Amniotic stem cell (primary cell): ENCODE data around the gene CXCL12.

Experiments
- DNase-seq: peaks from one replicate; lab custom pipeline; 2025; lab: John Stamatoyannopoulos, UW

The CXCL12 gene

DNA sequence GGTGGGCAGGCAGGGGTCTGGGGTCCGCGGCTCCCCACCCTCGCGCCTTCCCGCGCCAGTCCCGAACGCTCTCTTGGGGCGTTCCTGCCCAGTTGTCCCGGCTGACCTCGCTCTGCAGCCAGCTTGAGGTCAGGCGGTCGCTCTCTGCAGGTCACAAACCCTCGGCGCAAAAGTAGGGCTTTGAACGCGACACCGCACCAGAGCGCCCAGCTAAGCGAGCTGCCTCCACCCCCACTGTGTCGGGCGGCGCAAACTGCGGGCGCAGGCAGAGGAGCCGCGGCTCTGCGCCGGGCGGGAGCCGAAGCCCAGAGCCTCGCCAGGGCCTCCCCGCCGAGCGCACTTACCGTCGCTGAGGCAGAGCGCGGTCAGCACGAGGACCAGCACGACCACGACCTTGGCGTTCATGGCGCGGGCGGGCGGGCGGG lies 284 bp downstream of the CXCL12 start:
- no peak for DNase-seq

- no peak for DNase-seq
These were observed 922 bp downstream of the CXCL12 start for GRCh38 chr10:44383749-44384600.

- DNase-seq, result no peak
These were observed 1.7 kb downstream of the CXCL12 start for GRCh38 chr10:44382981-44383748.

GRCh38 chr10:44382131-44382858 lies 2.6 kb downstream of the CXCL12 start:
- no peak for DNase-seq

DNA sequence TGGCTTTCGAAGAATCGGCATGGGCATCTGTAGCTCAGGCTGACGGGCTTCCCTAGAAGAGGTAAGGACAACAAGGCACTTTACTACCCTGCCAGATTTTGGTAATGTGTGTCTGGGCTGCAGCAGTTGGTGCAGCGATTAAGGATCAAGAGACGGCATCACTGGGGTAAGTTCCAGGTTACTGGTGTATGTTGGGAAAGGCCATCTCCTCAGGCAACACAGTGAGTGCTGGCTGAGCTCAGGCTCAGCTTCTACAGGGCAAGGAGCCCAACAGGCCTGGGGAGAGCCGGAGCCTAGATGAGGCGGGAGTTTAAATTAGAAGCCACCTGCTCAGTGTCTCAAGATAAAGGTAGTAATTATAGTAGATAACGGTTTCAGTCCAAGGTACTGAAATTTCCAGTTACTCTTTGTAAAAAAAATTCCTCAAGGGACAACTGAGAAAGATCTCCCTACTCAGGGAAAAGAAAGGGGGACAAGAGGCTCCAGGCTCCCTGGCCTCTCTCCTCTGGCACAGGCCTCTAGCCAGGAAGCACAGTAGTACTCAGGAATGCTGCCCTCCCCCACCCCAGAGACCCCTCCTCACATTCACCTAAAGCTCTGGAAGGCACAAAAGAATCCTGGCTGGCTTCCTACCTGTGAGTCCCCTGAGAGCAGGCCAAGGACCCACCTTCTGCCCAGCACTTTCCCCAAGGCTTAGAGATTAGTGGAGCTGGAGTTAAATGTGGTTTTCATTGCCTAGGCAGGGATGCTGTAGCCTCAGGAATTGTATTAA lies 3.9 kb downstream of the CXCL12 start:
- no peak for DNase-seq

DNA sequence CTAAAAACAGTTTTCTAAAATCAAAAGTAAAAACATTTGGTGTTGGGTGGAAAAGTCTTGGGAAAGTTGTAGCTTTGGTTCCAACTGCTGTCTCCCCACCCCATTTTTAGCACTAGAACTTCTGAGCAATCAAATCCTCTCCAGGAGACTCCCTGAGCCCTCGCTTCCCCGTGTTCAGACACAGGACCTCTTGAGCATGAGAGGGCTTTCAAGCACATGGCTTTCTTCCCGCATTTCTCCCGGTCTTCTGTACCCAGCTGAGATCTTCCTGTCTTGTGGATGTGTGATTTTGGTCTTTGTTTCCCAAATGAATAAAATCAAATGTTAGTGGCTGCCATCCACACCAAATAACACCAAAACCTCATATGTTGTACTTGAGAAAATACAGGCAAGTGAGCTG lies 5.0 kb downstream of the CXCL12 start:
- no peak for DNase-seq

DNA sequence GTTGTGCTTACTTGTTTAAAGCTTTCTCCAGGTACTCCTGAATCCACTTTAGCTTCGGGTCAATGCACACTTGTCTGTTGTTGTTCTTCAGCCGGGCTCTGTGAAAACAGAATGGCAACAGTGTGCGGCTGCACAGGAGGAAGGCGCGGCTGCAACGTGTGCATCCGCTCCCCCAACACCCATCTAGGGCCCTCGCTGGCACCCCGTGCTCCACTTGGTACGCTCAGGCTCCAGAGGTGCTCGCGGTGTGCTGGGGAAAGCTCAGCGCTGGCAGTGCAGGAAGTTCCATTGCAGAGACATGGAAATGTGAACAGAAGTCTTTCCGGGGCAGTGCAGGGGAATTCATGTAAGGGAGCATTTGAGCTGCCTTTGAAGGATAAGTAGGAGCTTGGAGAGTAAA lies 6.3 kb downstream of the CXCL12 start:
- no peak for DNase-seq

- no peak for DNase-seq
These were observed 7.1 kb downstream of the CXCL12 start for GRCh38 chr10:44377651-44378310.

DNA sequence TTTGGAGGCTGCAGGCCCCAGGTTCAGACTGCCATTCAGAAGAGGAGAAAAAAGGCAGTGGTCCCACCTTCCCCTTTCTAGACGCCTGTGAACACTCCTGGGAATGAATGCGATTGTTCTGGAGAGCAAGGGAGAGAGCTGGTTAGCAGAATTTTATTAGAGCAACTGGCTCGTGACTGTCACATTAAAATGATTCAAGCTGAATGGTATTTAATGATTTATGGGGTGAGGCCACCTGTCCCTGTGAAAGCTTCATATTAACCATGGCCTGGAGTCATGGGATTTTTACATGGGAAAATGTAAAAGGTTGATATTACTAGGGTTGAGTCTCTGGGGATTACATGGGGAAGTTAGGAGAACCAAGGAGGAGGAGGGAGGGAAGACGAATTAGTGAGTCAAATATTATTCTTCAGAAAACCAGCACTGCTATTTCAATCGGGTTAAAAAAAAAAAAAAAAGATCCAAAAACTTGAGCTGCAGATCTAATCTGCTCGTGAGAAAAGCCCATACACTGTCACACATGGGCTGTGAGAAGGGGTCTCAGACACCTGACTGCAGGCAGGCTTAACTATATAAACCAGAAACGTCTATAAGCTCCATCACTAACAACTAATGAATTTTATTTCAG lies 8.3 kb downstream of the CXCL12 start:
- no peak for DNase-seq

DNA sequence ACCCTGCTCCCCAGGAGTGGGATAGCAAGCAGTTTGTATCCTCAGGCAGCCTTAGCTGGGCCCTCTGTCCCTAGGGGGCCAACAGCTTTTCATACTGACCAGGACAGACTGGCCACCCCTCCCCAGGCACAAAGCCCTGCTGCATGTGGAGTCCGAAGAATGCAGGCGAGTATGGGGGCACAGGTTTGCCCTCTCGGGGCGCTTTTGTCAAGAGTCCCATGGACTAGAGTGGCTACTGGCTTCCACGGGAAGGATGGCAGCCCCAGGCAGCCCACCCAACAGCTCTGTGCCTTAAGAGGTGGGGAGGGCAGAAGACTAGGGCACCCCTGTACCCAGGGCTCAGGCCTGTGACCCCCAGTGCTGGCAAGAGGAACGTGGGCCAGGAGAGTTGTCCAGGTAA lies 10.7 kb downstream of the CXCL12 start:
- no peak for DNase-seq

- no peak for DNase-seq
These were observed 11.4 kb downstream of the CXCL12 start for GRCh38 chr10:44373341-44373995.

GRCh38 chr10:44372181-44372580 lies 12.7 kb downstream of the CXCL12 start:
- DNase-seq, result no peak

DNA sequence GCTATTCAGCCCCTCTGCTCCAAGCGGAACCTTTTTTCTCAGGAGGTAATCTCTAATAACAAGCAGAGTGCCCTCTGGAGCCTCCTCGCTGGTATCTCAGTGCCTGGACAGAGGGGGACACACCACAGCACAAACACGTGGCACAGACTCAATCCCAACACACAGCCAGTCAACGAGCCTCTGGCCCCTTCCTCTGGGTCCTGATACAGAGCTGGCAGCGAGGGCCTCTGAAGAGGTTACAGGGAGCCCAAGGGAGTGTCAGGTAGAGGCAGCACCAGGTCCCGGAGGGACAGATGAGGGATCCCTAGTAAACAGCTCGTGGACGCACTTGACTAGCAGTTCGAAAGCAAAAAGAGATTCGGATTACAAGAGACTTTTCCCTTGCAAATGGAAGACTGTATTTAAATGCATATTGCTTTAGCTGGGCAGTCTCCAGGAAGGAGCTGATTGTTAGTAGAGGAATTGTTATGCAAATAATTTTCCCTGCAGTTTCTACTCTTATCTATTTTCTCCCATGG lies 14.1 kb downstream of the CXCL12 start:
- no peak for DNase-seq

- no peak for DNase-seq
These were observed 15.0 kb downstream of the CXCL12 start for GRCh38 chr10:44369854-44370253.

DNA sequence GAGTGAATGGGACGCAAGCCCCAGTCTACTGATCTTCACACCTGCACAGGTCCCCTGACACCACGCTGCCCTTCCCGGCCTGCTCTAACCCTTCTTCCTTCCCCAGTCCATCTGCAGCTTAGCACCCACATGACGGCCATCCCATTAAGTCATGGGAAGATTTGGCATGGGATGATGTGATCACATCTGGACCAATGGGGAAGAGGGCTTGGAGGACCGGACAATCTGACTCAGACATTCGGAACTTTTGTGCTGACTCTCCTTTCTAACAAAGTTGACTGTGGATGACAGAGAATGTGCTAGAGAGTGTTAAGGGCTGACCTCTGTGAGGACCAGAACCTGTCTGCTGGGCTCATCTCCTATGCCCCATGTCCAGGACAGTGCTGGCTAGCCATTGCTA lies 15.6 kb downstream of the CXCL12 start:
- DNase-seq, result no peak

- DNase-seq, result no peak
These were observed 16.3 kb downstream of the CXCL12 start for GRCh38 chr10:44368637-44369036.

DNA sequence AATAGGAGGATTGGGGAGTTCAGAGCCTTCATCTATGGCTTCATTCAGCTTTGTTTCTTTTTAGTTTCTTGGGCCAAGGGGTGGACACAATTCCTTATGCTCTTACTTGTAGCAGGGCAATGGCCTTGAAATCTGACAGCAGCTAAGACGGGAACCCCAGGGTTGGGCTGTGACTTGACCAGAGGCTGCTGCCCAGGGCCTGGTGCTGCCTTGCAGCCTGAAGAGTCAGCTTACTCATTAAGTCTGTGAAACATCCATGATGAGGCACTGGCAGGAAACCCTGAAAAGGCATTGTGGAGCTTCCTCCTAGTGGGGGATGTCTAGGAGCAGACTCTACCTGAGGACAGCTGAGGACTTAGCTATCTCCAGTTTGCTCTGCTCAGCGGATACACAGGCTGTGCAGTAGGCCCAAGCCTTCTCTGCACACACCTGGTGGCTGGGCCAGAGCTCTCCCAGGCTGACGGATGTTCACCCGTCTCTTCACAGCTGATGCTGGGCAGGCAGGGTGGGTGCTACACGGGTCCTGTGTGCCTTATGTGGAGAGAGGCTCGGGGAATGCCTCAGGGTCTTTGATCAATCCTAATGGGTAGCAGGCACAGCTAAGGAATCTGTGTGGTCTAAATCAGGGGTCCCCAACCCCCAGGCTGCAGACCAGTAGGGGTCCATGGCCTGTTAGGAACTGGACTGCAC lies 17.8 kb downstream of the CXCL12 start:
- no peak for DNase-seq

DNA sequence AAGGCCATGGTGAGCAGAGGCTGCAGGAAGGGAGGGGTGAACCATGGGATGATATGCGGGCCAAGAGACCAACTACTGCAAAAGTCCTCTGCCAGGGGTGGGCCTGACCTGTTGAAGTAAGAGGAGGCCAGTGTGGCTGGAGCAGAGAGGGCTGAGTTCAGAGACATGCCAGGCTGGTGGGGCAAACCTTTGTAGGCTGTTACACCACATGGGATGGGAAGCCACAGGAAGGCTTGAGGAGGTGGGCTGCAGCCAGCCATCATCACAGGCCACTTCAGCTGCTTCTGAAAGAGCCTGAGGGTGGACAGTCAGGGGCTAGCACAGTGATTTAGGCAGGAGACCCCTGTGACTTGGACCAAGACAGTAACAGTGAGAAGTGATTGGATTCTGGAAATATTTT lies 20.3 kb downstream of the CXCL12 start:
- DNase-seq, result no peak

DNA sequence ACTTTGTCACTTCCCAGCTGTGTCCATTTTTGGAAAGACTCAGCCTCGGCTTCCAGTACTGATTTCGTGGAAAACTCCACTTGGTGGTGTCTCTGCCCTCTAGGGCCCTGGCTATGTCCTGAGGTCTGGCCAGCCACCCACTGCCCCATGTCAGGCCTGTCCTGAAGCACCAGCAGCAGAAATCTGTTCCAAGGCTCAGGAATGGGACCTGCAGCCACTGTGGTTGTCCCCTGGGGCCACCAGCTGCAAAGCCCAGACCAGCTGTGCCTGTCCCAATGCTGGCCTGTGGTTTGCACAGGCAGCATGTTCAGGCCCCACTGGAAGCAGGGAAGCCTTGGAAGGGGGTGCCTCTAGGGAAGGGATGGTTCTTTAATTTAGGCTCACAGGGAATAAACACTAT lies 21.2 kb downstream of the CXCL12 start:
- no peak for DNase-seq
